ENCODE results near the gene TRIM41. TPM values are rescaled to one million over a fixed set of nuclear protein-coding genes. Genes with fewer than 3 reads are reported as not detected.

TRIM41 gene
- polyA plus RNA-seq, 1 donor (not counting 4 experiments of a cell fraction or from before 2014, with no cell fraction given): 13.4 TPM

GRCh38 chr5:181236471-181236870, 13.4 kb downstream of the TRIM41 start:
- Histone ChIP-seq H3K9me3 (ENCODE audit: control insufficient read depth, low read depth, low read length) (no peaks in the 10 kb centered on the region), H3K27me3 (ENCODE audit: control insufficient read depth, extremely low read depth, insufficient read depth, low read length) (no peaks in the 10 kb centered on the region), H3K4me3 (ENCODE audit: control insufficient read depth in 2 of 3, extremely low read depth in 1 of 3, insufficient read depth in 2 of 3, low read depth in 1 of 3, low read length in 3 of 3) (no peak overlapping the region), H3K36me3 (ENCODE audit: control insufficient read depth in 2 of 2, extremely low read depth in 1 of 2, insufficient read depth in 2 of 2, low read length in 2 of 2) (peaks cover 48 to 59% of the 10 kb centered on the region in 2 experiments), H3K27ac (ENCODE audit: control insufficient read depth, insufficient read depth, low read length) (no peak overlapping the region), H3K4me2 (ENCODE audit: control insufficient read depth, extremely low read depth, insufficient read depth, low read depth, low read length) (no peak overlapping the region), H3K9ac (ENCODE audit: control insufficient read depth, extremely low read depth, insufficient read depth, low read length) (no peak overlapping the region), H2AFZ (ENCODE audit: control insufficient read depth, low read length) (no peak overlapping the region), H4K20me1 (ENCODE audit: control insufficient read depth, extremely low read depth, insufficient read depth, low read length) (peaks cover 58% of the 10 kb centered on the region), H3K9me1 (ENCODE audit: control insufficient read depth, extremely low read depth, insufficient read depth, low read length) (no peaks in the 10 kb centered on the region), H3K4me1 (ENCODE audit: control insufficient read depth, extremely low read depth, insufficient read depth, low read length) (peaks cover 8% of the 10 kb centered on the region), H3K79me2 (ENCODE audit: control insufficient read depth, insufficient read depth, low read length) (peaks cover 39% of the 10 kb centered on the region)
- DNase-seq (ENCODE audit: low read depth, low spot score) (no peak), FAIRE-seq (no peak)
- dilution Hi-C loops (cut with MboI; ENCODE audit: extremely low pct_ligation_motif_present, low sequenced_read_pairs): no loop called here
- TF ChIP-seq CTCF (optimal IDR thresholded peaks at IDR 0.05 in 1 of 3, IDR thresholded peaks at IDR 0.05 in 1 of 3, conservative IDR thresholded peaks at IDR 0.05 in 1 of 3; ENCODE audit: extremely low read depth in 1 of 3, insufficient read depth in 2 of 3, low read length in 3 of 3) (no peak), EZH2 (IDR thresholded peaks at IDR 0.05; ENCODE audit: low read length) (no peak)

- FAIRE-seq (no peak), DNase-seq (ENCODE audit: low read depth, low spot score) (no peak)
- H3K36me3 ChIP-seq (ENCODE audit: control insufficient read depth in 2 of 2, extremely low read depth in 1 of 2, insufficient read depth in 2 of 2, low read length in 2 of 2): peaks cover 50 to 62% of the 10 kb centered on the region in 2 experiments
- no peak overlapping the region for H3K4me3 ChIP-seq (ENCODE audit: control insufficient read depth in 2 of 3, extremely low read depth in 1 of 3, insufficient read depth in 2 of 3, low read depth in 1 of 3, low read length in 3 of 3)
- no peaks in the 10 kb centered on the region for H3K27me3 ChIP-seq (ENCODE audit: control insufficient read depth, extremely low read depth, insufficient read depth, low read length)
- peaks cover 61% of the 10 kb centered on the region for H4K20me1 ChIP-seq (ENCODE audit: control insufficient read depth, extremely low read depth, insufficient read depth, low read length)
- H3K4me1 ChIP-seq (ENCODE audit: control insufficient read depth, extremely low read depth, insufficient read depth, low read length): peaks cover 8% of the 10 kb centered on the region
- no peak overlapping the region for H2AFZ ChIP-seq (ENCODE audit: control insufficient read depth, low read length)
- H3K9me1 ChIP-seq (ENCODE audit: control insufficient read depth, extremely low read depth, insufficient read depth, low read length): no peaks in the 10 kb centered on the region
- TF ChIP-seq CTCF (optimal IDR thresholded peaks at IDR 0.05 in 1 of 3, IDR thresholded peaks at IDR 0.05 in 1 of 3, conservative IDR thresholded peaks at IDR 0.05 in 1 of 3; ENCODE audit: extremely low read depth in 1 of 3, insufficient read depth in 2 of 3, low read length in 3 of 3): no peak
- no peak for TF ChIP-seq EZH2 (IDR thresholded peaks at IDR 0.05; ENCODE audit: low read length)
- H3K9me3 ChIP-seq (ENCODE audit: control insufficient read depth, low read depth, low read length): no peaks in the 10 kb centered on the region
- dilution Hi-C loops (cut with MboI; ENCODE audit: extremely low pct_ligation_motif_present, low sequenced_read_pairs): no loop called here
- no peak overlapping the region for H3K4me2 ChIP-seq (ENCODE audit: control insufficient read depth, extremely low read depth, insufficient read depth, low read depth, low read length)
- no peak overlapping the region for H3K27ac ChIP-seq (ENCODE audit: control insufficient read depth, insufficient read depth, low read length)
- H3K79me2 ChIP-seq (ENCODE audit: control insufficient read depth, insufficient read depth, low read length): peaks cover 45% of the 10 kb centered on the region
- no peak overlapping the region for H3K9ac ChIP-seq (ENCODE audit: control insufficient read depth, extremely low read depth, insufficient read depth, low read length)
Observed at GRCh38 chr5:181236954-181237641, 14.0 kb downstream of the TRIM41 start.

All from keratinocyte (primary cell).